Superior temporal gyrus (tissue), 1 donor: ENCODE data around the gene TCF4.

Experiments
- DNase-seq: peaks from one replicate; pipeline ENCODE4 v3.0.0-alpha.2; 2016; ENCODE audit errors: extremely low spot score

Gene TCF4

DNA sequence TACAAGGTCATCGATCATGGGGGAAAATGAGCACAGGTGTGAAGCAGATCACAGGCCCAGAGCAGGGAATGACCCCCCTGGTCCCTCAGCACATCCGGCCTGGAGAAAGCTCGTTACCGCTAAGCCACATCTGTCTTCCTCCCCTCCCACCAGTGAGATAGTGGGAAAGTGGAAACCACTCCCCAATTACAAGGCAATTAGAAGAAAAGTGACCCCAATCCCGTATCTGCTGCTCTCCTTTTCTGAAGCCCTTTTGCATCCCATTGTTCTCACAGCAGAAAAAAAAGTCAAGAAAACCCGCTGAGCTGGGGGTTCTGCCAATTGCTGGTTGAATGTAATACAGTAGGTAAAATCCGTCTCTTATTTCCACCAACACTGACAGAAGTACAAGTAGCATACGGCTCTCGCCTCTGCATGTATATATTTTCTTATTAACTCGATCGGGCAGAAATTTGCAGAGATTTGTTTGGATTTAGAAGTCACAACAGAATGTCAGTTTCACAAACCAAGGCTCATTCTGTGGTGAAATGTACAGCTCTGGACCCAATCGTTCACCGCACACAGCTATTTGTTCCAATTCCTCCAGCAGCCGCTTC, 287.0 kb downstream of the TCF4 start:
- DNase-seq: peak; percentile 76

DNA sequence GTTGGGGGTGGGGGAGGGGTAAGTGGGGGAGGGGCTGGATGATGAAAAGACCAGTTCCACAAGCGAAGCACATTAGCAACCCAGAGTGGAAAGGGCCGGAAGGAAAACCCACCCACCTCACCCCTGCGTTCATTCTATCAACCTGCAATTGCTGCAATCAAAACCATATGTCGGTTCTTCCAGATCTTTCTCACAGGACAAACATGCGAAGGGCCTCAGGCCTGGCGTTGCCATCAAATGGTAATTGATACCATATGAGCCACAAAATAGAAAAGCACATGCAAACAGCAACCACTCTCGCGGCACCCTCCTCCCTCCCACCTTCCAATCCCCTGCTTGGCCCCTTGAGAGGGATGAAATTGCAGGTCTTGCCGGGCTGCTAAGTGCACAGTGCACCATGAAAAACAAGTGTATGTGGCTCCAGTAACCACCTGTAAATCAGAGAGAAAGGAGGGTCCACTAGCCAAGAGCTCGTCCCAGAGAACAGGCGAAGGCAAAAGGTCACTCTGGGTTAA, 287.5 kb downstream of the TCF4 start:
- no peak for DNase-seq

DNA sequence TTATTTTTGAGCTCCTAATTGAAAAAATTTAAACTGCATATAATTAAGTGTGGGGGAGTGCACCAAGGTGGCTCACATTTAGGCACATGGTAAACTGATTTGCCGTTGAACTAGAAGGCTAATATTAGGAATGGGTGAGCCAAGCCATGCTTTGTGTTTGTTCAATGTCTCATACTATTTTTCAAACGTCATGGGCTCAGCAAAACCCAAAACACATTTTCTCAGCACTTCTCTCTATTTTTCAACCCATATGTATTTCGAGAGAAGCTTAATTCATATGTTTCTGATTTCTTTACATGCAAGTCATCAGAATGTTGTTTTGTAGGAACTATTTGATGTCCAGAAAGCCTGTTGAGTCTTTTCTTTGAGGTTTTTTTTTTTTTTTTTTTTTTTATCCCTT, 291.2 kb downstream of the TCF4 start:
- no peak for DNase-seq

DNA sequence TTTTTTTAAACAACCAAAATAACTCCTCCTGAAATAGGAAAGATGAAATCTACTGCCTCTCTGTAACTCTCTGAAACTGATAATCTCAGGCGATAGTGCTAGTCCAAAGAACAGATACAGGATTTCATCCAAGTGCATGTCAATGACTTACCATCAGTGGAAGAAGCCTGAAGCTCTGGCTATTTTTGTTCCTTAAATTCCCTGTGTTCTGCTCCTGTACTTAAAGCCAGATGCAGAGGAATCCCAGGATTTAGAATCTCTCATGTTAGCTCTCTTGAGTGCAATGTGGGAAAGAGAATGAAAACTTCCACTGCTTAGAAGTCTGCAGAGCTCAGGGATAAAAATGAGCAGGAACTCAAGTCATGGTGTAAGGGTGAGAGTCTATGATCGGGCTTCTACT, 291.9 kb downstream of the TCF4 start:
- DNase-seq: no peak

DNA sequence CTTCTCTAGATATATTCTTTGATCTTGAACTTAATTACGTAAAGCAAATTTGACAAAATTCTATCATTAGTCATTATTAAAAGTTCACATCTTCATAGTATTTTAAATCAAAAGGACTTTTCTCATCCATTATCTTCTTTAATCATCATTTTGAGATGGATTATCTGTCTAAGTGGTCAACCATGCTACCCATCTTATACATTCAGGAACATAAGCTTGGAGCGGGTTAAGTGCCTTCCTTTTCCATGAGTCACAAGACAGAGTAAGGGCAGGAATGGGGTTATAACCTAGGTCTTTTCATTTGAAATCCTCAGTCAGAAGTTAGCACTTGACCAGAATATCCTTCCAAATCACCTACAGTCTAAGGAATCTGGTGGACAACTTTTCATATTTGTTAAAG, 297.1 kb downstream of the TCF4 start:
- no peak for DNase-seq

DNA sequence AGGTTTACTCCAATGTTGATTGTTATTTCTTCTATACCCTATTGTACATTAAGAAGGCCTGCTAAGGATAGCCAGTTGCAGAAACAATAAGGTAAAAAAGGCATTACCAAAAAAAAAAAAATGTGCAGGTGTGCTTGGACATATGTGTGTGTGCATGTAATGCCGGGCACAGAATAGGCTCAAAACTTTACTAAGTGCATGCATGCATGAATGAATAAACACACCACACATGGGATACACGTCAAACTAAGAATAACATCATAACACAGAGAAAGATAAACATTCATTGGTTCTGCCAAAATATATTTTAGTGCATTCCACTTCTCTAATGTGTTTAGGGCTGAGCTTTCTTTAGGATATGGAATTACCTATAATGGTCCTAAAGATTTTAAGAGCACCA, 298.2 kb downstream of the TCF4 start:
- DNase-seq: no peak

DNA sequence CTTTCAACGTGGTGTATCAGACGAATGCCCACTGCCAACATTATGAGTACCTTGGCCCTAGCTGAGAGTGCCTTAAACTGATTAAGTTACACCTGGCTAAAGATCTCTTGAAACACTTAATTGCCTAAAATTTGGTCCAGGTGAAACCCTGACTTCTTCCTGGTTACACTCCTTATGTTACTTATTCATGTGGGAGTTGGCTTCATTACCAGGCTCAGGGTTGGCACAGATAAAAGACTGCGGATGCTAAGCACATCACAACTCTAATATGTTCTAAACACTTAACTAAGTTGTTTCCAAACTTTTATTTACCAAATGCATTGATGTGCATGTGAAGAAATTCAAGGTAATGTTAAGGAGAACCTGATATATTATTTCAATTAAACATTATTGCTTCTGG, 298.9 kb downstream of the TCF4 start:
- no peak for DNase-seq

DNA sequence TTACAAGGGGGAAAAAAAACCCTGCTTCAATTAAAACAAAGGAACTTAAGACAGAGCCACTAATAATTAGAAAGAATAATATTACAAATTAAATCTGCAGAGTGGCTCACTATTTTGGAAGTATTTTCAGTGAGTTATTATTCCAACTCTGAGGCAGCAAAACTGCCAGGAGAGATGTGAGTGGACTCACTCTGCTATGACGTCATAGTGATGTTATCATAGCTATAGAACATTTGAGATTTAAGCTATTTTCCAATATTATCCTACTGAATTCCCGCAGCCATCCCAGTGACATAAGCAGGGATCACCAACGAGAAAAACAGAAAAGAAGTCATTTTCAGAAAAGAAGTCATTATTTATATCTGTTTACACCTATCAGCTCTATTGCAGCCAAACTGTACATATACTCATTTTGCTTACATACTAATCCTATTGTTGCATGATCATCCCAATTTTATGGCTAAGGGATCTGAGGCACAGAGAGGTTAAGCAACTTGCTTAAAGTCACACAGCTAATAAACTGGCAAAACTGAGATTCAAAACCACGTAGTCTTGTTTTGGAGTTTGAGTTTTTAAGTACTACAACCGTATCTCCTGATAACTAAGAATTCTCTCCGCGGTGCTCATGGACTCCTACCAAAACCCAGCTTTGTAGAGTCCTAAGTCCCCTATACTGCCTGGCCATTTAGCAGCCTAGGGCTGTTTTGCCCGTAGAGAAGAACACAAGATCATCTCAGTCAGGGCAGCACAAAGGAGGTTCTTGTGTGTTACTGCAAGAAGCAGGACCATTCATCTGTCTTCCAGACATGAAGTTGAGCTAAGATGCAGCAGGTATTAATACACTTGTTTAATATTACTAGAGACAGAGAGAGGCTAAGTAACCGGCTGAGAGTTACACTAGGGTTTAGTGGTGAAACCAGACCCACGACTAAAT, 299.8 kb downstream of the TCF4 start:
- no peak for DNase-seq

DNA sequence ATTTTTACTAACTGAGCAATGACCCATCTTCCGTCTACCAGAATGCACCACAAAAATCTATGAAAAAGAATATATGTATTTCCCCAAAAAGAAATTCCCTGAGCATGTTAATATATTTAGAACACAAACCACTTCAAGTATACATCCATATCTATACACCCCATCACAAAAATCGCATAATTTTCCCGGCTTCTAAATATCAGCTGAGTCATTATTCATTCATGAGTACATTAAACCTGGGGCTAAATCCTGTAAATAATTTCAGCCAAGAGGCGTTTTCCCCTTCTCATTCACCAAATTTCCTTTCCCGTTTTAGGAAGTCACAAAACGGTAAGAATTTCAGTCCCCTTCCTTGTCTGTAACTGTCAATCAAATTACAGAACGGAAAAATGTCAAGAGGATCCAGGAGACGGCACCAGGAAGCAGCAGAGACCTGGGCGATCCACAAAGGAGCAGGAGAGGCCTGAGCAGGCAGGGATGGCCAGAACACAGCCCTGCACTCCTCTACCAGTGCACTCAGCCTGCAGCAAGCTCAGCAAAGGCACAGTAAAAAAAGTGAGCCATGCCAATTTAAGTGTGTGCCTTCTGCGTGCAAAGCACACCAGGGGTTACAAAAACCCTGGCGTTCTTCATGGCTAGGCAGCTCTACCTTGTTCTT, 300.7 kb downstream of the TCF4 start:
- no peak for DNase-seq

DNA sequence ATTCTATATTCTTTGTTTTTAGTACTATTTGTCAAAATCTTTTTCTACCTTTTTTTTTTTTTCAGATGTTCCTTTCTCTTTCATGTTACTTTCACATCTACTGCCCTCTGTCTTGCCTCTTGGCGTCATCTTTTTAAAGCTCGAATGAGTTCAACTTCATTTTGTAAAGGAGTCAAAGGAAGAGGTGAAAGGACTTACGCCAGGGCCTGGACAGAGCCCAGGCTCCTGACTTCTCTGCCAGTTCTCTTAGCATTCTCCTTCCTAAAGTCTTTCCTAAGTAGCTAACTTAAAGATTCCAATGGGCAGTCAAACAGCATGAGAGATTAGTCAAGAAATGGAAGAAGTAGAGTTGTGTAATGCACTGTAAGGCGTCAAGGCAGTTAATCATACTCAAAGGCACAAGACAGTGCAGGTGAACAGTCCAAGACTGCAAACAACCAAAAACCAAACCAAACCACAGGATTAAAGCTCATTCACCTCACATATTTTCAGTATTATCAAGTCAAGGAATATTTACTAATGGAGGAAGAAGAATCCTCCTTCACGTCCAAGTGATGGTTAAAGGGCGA, 301.7 kb downstream of the TCF4 start:
- no peak for DNase-seq

DNA sequence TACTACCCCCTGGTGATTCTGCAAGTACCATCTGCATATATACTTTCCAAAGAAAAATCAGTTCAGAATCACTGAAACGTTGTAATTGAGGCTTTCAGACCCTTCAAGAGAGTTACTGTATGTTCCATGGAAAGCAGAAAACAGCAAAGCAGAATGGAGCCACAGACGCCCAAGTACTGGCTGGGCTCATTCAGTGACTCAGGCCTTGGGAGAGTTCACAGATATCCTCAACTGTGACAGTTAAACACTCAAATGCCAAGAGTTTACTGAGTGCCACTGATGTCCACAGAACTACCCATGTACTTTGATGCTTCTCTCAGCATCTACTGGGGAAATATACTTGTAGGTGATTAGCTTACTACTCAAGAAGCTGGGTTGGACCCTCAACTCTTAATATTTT, 303.4 kb downstream of the TCF4 start:
- no peak for DNase-seq

DNA sequence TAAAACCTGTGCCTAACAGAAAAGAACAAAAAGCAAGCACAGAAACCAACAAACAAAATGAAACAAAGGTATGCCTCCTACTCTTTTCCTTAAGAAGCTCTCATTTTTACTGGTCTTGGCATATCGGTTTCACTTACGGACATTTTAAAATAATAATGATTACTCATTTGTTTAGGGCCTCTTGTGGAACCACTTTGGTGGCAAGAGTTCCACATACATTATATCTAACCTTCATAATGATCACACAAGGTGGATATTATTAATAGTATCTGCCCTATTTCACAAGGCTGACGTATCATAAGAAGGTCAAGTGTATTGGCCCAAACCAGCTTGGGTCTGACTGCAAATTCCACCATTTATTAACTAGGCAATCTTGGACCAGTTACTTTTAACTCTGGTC, 304.7 kb downstream of the TCF4 start:
- no peak for DNase-seq

DNA sequence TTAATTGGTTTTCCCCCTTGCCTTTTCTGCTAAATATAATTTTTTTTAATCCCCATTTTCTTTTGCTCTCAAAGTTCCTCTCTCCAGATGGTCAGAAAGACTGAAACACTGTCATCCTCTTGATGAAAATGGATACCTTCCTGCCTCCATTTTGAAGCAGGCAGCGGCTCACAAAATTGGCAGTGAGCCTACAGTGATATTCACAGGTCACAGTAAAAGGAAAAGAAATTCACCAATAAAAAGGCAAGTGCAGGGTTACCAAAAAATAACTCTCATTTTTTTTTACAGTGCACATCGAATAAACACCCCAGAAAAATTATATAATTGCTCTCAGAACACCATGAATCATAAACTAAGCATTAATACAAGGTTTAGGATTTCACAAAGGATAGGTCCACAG, 307.5 kb downstream of the TCF4 start:
- no peak for DNase-seq

DNA sequence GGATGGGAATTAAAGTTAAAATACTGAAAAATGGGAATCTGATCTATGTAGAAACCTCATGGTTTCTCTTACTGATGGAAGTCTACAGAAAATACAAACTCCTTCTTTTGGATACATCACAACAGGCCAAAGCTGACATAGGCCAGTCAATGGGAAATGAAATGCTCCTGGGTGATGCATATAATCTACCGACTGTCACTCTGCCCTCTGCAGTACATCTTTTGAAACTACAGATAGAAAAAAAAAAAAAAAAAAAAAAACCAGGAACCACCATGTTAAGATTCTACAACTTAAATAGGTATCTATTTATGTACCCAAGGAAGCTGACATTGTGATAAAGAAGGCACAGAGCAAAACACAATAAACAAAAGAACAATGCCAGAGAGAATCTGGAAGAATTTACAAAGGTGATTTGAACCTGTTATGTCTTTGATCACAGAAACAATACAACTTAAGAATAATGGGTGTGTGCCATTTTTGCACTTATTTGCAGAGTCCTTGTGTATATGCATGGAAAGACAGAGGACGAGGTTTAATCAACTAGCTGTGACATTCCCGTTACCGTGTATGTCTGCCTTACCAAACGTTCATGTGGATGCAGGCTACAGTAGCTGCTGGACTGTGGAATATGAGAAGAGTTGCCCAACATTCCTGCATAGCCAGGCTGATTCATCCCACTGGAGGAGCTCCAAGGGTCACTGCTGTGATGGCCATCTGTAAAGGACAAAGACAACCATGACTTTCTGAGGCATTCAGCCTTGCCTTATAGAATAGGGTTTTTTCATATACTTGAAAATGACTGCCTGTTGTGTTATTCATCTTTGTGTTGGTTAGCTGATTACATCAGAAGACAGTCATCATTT, 312.7 kb downstream of the TCF4 start:
- no peak for DNase-seq

DNA sequence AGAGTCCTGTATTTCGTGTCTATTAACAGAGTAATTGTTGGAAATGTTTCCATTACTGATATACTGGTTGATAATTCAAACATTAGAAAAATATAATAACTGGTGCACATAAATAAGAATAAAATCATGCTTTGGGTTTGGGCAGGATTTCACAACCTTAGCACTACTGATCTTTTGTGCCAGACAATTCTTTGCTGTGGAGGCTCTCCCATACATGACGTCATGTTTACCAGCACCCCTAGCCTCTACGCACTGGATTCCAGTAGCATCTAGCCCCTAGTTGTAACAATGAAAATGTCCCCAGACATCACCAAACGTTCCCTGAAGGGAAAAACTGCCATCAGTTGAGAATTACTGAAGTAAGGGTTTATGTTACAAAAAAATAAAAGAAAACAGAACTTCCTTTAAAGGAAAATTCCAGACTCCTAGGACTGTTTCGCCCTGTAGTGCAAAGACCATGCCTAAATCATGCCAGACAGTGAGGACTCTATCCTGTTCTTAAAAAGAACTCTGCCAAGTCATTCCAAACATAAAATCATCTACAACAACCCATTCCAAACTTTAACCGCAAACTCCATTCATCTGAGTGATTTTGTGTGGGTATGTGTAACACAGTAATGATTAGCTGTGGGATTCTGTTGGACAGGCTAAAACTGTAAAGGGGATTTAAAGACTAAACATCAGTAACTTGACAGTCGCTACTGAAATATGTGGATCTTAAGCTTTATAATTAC, 315.3 kb downstream of the TCF4 start:
- DNase-seq: no peak

DNA sequence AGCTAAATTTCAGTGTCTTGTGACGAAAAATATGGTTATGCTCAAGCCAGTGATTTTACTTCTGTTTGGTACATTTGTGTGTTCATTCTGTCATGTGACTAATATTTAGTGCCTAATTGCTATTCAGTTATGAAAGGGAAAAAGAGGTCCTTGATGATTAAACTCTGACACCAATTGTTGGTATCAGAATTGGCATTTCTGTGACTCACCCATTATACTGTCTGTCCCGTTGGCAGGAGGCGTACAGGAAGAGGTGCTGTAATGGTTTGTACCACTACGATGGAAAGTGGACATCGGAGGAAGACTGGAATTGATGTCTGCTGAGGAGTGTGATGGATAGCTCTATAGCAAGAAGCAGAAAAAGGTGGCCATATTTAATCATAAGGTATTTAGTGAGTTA, 318.4 kb downstream of the TCF4 start:
- no peak for DNase-seq

DNA sequence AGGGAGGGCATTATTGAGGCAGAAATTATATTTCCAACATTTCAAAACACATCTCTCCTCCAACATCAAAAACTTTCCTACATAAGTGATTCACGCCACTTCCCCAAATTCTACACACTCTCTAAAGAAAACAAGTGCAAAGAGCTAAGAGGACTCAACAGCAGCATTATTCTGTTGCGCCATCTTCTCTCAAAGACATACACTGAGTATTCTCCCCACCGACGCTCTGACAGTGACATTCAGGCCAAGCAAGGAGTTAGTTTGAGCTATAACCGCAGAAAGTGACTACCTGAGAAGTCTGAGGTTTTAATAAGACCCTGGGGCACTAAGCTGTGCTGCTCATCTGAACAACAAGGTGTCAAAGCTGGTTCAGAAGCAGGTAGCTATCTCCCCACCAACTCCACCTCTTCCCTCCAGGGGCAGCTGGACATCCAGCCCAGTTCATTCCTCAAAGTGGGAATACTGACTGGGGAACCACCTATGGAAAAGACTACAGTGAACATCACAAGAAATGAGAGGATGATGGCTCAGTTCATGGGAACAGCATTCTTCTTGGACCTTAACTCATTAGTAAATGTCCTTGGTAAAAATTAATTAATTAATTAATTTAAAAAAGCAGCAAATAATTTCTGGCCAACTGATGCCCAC, 319.2 kb downstream of the TCF4 start:
- DNase-seq: no peak

DNA sequence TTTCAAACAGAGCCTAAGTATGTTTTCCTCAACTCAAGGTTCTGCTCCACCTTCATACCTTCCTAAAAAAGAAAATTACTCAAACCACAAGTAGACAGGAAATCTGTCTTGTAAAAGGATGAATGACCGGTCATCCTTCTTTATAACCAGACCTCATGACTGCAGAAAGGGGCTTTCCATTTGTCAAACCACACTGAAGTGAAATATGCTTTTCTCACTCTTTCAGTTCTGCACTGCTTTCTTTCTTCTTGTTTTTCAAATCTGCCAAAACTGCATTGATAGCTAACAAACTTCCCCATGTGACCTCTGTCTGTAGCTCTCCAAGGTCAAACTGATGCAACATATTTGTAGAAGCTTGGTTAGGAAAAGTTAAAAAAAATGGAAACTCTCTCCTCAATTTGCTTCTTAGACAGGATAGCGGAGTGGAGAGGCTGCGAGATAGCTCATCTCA, 319.8 kb downstream of the TCF4 start:
- no peak for DNase-seq

DNA sequence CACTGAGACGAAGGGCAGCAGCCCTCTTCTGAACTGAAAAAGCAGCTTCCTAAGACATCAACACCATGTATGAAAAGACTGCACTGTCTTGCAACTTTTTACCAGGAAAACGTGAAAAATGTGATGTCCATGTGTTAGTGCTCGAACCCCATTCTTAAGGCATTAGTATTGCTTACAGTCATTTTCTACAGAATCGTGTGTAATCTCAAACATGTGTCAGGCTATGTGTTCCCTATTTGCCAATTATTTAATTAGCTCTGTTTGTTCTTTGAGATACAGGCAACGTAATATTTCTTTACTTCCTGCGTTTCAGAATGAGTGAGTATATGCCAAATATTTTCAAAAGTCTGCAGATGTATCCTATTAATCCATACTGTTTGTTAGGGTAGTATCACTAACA, 321.0 kb downstream of the TCF4 start:
- DNase-seq: no peak

DNA sequence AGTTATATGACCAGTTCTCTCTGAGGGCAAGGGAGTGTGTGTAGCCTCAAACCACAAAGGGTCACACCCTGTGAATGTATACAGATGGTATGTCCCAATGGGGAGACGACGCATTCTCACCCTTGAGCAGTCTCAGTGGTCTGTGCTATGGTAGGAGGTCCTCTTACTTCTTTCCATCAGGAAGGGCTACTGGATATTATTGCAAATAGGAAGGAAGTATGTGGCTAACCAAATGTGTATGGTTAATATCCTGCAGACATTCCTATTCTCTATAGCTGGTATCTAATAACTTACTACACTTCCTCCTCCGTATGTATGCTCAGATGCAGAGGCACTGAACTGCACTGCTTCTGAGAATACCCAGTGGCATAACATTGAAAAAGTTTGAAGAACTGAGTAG, 322.0 kb downstream of the TCF4 start:
- no peak for DNase-seq
